SU-DHL-6 (cell line): ENCODE measurements around the gene MED31.

Experiments
- H2AFZ ChIP-seq: fragments of 200-600 bp; sonication (generic); 2 replicates; pipeline ENCODE4 v1.6.1; 2014; ENCODE audit warnings: low read depth, mild to moderate bottlenecking, moderate library complexity, mixed read lengths, antibody characterized with exemption, low read length; ENCODE audit not compliant: severe bottlenecking
- H3F3A ChIP-seq: fragments of 200-600 bp; shearing (Covaris generic); 2 replicates; pipeline ENCODE4 v1.6.0; 2016; ENCODE audit warnings: antibody characterized with exemption, mild to moderate bottlenecking; ENCODE audit not compliant: insufficient read depth
- H3K27ac ChIP-seq: fragments of 200-600 bp; sonication (generic); 2 replicates; pipeline ENCODE4 v1.5.1; 2016; ENCODE audit warnings: low read depth, mild to moderate bottlenecking, low read length, moderate library complexity, mixed read lengths
- H3K27me3 ChIP-seq: fragments of 200-600 bp; sonication (generic), shearing (Covaris generic); 2 replicates; pipeline ENCODE4 v1.6.0; 2014; ENCODE audit warnings: mild to moderate bottlenecking, low read length
- H3K36me3 ChIP-seq: fragments of 200-600 bp; sonication (generic); 2 replicates; pipeline ENCODE4 v1.6.1; 2014; ENCODE audit warnings: mild to moderate bottlenecking, low read length, mixed read lengths
- H3K4me2 ChIP-seq: fragments of 300-600, 200-600 bp; shearing (Covaris generic), sonication (generic); 2 replicates; pipeline ENCODE4 v1.6.0; 2014; ENCODE audit warnings: low read length, low read depth, mild to moderate bottlenecking; ENCODE audit not compliant: poor library complexity, severe bottlenecking
- H3K4me3 ChIP-seq: fragments of 200-600 bp; sonication (generic); 2 replicates; pipeline ENCODE4 v1.5.1; 2014; ENCODE audit warnings: antibody characterized with exemption, low read length, mild to moderate bottlenecking, mixed read lengths; ENCODE audit not compliant: insufficient read depth, poor library complexity, severe bottlenecking
- H3K79me2 ChIP-seq: fragments of 200-600 bp; sonication (generic); 2 replicates; pipeline ENCODE4 v1.6.1; 2014; ENCODE audit warnings: mild to moderate bottlenecking, low read length, moderate library complexity; ENCODE audit not compliant: insufficient read depth
- H3K9ac ChIP-seq: fragments of 200-600 bp; sonication (generic); 2 replicates; pipeline ENCODE4 v1.7.0; 2014; ENCODE audit warnings: mild to moderate bottlenecking, low read length
- H3K9me2 ChIP-seq: fragments of 200-600 bp; sonication (generic); replicated peaks from 2 replicates; pipeline ENCODE4 v1.6.1; 2014; ENCODE audit warnings: low read length; ENCODE audit not compliant: insufficient read depth
- H3K9me3 ChIP-seq: fragments of 200-600 bp; sonication (generic); 2 replicates; pipeline ENCODE4 v1.6.1; 2014; ENCODE audit warnings: low read length, mixed read lengths; ENCODE audit not compliant: insufficient read depth
- H4K20me1 ChIP-seq: fragments of 200-600 bp; sonication (generic); 2 replicates; pipeline ENCODE4 v1.6.1; 2014; ENCODE audit warnings: low read depth, mild to moderate bottlenecking, antibody characterized with exemption, low read length, moderate library complexity, mixed read lengths
- CTCF ChIP-seq: fragments of 200-600 bp; sonication (generic); IDR thresholded peaks from one replicate; pipeline ENCODE4 v1.5.1; 2017; ENCODE audit warnings: antibody characterized with exemption, mild to moderate bottlenecking, low read length, moderate library complexity; ENCODE audit not compliant: insufficient read depth, poor library complexity, severe bottlenecking
- EZH2phosphoT487 ChIP-seq: fragments of 200-600 bp; sonication (generic), shearing (Covaris generic); conservative IDR thresholded peaks from 2 replicates; pipeline ENCODE4 v1.6.1; 2018; ENCODE audit warnings: mild to moderate bottlenecking, antibody characterized with exemption, low read length, moderate library complexity, mixed read lengths

The MED31 gene

GRCh38 chr17:6651919-6652452 is 581 bp upstream of the MED31 start:
- H3K4me3 ChIP-seq = peak overlapping the region; percentile 99
- H3K27ac ChIP-seq = no peak overlapping the region
- peak overlapping the region; percentile 82 for H3K9ac ChIP-seq
- peaks cover 19% of the 10 kb centered on the region for H3F3A ChIP-seq
- no peaks in the 10 kb centered on the region for H3K27me3 ChIP-seq
- no peaks in the 10 kb centered on the region for H3K9me2 ChIP-seq
- TF ChIP-seq EZH2phosphoT487 (no peak), CTCF (no peak)
- peak overlapping the region; percentile 96 for H3K4me2 ChIP-seq
- peak overlapping the region; percentile 70 for H2AFZ ChIP-seq
- no peaks in the 10 kb centered on the region for H3K36me3 ChIP-seq
- peaks cover 23% of the 10 kb centered on the region for H3K79me2 ChIP-seq
- H4K20me1 ChIP-seq = no peaks in the 10 kb centered on the region
- no peaks in the 10 kb centered on the region for H3K9me3 ChIP-seq

- Histone ChIP-seq H2AFZ (no peak overlapping the region), H3F3A (peaks cover 22% of the 10 kb centered on the region), H3K27ac (no peak overlapping the region), H3K9me2 (no peaks in the 10 kb centered on the region), H3K27me3 (no peaks in the 10 kb centered on the region), H3K9me3 (no peaks in the 10 kb centered on the region), H3K36me3 (no peaks in the 10 kb centered on the region; the same call in 1 of the 2 replicates), H3K79me2 (peaks cover 23% of the 10 kb centered on the region), H3K4me3 (no peak overlapping the region), H3K4me2 (no peak overlapping the region), H3K9ac (no peak overlapping the region), H4K20me1 (no peaks in the 10 kb centered on the region)
- no peak for TF ChIP-seq EZH2phosphoT487
- TF ChIP-seq CTCF = peak; percentile 29
These were observed 3.2 kb downstream of the MED31 start for GRCh38 chr17:6648181-6648580.

GRCh38 chr17:6643451-6644125 is 7.8 kb downstream of the MED31 start:
- Histone ChIP-seq H4K20me1 (no peaks in the 10 kb centered on the region), H3K4me2 (no peak overlapping the region), H2AFZ (no peak overlapping the region), H3K27me3 (no peaks in the 10 kb centered on the region), H3K4me3 (no peak overlapping the region), H3K9me3 (no peaks in the 10 kb centered on the region), H3K27ac (no peak overlapping the region), H3K9ac (no peak overlapping the region), H3K79me2 (peaks cover 18% of the 10 kb centered on the region), H3K36me3 (no peaks in the 10 kb centered on the region; the same call in 1 of the 2 replicates), H3F3A (peaks cover 5% of the 10 kb centered on the region), H3K9me2 (no peaks in the 10 kb centered on the region)
- TF ChIP-seq CTCF (no peak), EZH2phosphoT487 (no peak)
